K562 (cell line): ENCODE measurements around the gene CNOT1.

Source experiments
- CBX3 ChIP-seq, 2 experiments: IDR thresholded peaks; 1 replicate in 1 of 2; 2 replicates in 1 of 2; pipeline ENCODE4 v1.6.1; 2012; ENCODE audit warnings: inconsistent platforms in 2 of 2, low read length in 2 of 2, borderline replicate concordance in 1 of 2, control low read depth in 1 of 2
- CHCHD3 ChIP-seq: fragments of 250-450 bp; sonication (Bioruptor Pico); IDR thresholded peaks from 2 replicates; pipeline ENCODE4 v2.1.2; 2022; ENCODE audit warnings: mild to moderate bottlenecking
- E2F3 ChIP-seq: fragments of 250-450 bp; sonication (Bioruptor Pico); IDR thresholded peaks from 2 replicates; pipeline ENCODE4 v1.4.0; 2020; ENCODE audit warnings: mild to moderate bottlenecking
- MXI1 ChIP-seq: IDR thresholded peaks from 2 replicates; pipeline ENCODE4 v1.6.1; 2011; ENCODE audit warnings: low read depth, mild to moderate bottlenecking, improper control_type of control experiment, low read length
- TAF1 ChIP-seq: IDR thresholded peaks from 2 replicates; pipeline ENCODE4 v1.6.1; 2011; ENCODE audit warnings: mild to moderate bottlenecking, low read length, moderate library complexity; ENCODE audit not compliant: insufficient read depth, control insufficient read depth, severe bottlenecking; ENCODE audit errors: extremely low read depth
- TEAD2 ChIP-seq: fragments of 450-650 bp; IDR thresholded peaks from 2 replicates; pipeline ENCODE4 v1.6.1; 2016; ENCODE audit warnings: missing genetic modification characterization, control low read depth, missing compliant biosample characterization

GRCh38 chr16:58518980-58519368 lies 110.7 kb downstream of the CNOT1 start:
- no peak for TF ChIP-seq CHCHD3 (CRISPR knock-in tag)
- no peak for TF ChIP-seq CBX3 (IDR thresholded peaks at IDR 0.05; ENCODE audit: borderline replicate concordance in 1 of 2, low read length in 2 of 2)
- TF ChIP-seq TAF1, result no peak
- TF ChIP-seq TEAD2 (tag), result no peak
- no peak for TF ChIP-seq MXI1
- no peak for TF ChIP-seq E2F3
